PC-9 (cell line): ENCODE data around the gene OR52E1.

Experiments used
- CTCF ChIP-seq: fragments of 200-600 bp; sonication (generic); conservative IDR thresholded peaks from 2 replicates; pipeline ENCODE4 v1.6.1; 2017; ENCODE audit warnings: mixed run types, antibody characterized with exemption, mild to moderate bottlenecking, moderate library complexity
- EZH2 ChIP-seq: fragments of 200-600 bp; sonication (generic); IDR thresholded peaks from 2 replicates; pipeline ENCODE4 v1.8.0; 2017; ENCODE audit warnings: antibody characterized with exemption, low read depth

GRCh38 chr11:5037926-5038325, 31.4 kb upstream of the OR52E1 start:
- no peak for TF ChIP-seq EZH2
- TF ChIP-seq CTCF, result no peak
